ENCODE results near the gene MVB12B. TPM values are rescaled to one million over a fixed set of nuclear protein-coding genes. Genes with fewer than 3 reads are reported as not detected.

Gene MVB12B
- total RNA-seq, 2 experiments from 2014 or later = 14.3 to 15.3 TPM

DNA sequence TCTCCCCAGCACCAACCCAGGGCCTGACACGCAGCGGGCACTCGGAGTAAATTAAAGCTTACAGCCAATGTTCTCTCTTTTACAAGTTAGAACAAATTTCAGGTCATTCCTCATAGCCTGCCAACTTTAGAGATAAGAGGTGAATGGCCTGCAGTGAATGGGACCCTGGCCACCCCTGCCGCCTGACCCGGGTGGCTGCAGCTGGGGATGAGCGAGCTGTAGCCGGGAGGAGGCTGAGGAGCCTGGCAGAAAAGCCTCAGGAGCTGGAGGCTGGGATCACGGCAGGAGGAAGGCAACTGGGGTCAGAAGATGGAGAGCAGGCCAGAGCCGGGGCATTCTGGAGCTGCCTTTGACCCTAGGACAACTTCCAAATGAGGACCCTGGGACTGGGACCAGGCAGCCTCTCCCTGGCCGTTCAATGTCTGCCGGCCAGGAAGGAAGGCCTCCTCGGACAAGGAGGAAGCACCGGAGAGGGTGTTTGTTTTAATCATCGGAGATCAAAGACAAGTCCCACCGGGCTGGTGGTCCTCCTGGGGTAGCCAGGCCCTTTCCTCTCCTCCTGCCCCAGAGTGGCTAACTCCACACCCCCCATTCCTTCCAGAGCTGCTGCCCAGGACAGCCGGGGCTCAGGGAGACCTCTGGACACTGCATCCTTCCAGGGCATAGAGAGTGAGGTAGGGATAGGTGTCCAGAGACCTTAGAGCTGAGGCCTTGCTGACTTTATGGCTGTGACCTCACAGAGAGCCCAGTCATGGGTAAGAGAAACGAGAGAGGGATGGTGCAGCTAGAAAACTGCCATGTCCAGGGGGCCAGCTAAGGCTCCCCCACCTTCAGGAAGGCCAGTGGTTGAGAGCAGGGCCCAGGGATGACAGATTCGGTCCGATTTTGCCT is 199.8 kb downstream of the MVB12B start:
- Mint-ChIP-seq H3K9me3 (no peaks in the 10 kb centered on the region), H3K27me3 (peaks cover 13% of the 10 kb centered on the region), H3K4me1 (ENCODE audit: low read depth) (peaks cover 11% of the 10 kb centered on the region), H3K27ac (no peak overlapping the region), H3K36me3 (ENCODE audit: low read depth) (no peaks in the 10 kb centered on the region), H3K4me3 (no peak overlapping the region)
- Histone ChIP-seq H3K27me3 (ENCODE audit: control insufficient read depth in 1 of 2, insufficient read depth in 2 of 2, low read length in 2 of 2) (peaks cover 0 to 4% of the 10 kb centered on the region in 2 experiments), H3K4me1 (ENCODE audit: insufficient read depth, low read length) (peaks cover 20% of the 10 kb centered on the region), H3K36me3 (ENCODE audit: insufficient read depth, low read length) (no peaks in the 10 kb centered on the region), H3K27ac (ENCODE audit: low read depth in 1 of 2, low read length in 2 of 2) (no peak overlapping the region), H3K4me3 (ENCODE audit: low read length) (no peak overlapping the region), H3K9me3 (ENCODE audit: control insufficient read depth in 1 of 2, insufficient read depth in 1 of 2, low read length in 2 of 2) (no peaks in the 10 kb centered on the region)
- DNase-seq (no peak), ATAC-seq (ENCODE audit: poor library complexity) (no peak)
- intact Hi-C loops (cut with DNase I, micrococcal nuclease) = no loop called here
- CTCF ChIA-PET = no interaction called here
- POLR2A ChIA-PET = no interaction called here
- TF ChIP-seq CTCF (IDR thresholded peaks at IDR 0.05) = no peak

DNA sequence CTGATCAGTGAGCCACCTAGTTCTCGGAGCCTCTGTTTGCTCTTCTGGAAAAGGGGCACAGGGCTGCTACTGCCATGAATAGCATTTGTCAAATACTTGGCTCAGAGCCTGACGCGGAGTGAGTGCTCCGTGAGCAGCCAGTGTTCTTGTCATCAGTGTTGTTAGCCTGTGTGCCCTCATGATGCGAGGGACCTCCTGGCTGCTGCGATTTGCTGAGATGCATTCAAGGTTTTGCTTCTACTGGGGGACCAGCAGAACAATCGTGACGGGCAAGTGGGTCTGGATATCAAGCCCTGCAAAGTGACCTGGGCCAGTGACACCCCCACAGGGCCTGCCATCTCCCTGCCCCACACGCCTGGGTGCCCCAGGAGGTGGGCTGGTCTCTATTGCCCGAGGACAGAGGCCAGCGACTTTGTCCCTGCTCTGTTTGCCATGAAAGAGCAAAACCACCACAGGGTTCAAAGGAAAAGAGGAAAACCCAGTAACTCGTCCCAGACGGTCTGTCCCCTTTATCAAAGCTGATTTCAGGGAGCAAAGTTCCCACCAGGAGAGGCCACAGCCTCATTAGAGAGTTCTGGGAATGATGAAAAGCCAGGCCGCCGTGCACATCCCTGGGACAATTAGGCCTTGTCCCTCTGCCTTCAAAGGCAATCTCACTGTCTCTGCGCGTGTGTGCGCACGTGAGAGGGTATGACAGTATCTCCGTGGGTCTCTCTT is 200.6 kb downstream of the MVB12B start:
- intact Hi-C loops (cut with DNase I, micrococcal nuclease) = no loop called here
- no peaks in the 10 kb centered on the region for H3K9me3 ChIP-seq (ENCODE audit: control insufficient read depth in 1 of 2, insufficient read depth in 1 of 2, low read length in 2 of 2)
- ChIA-PET POLR2A (no interaction called here), CTCF (no interaction called here)
- no peak overlapping the region for H3K27ac ChIP-seq (ENCODE audit: low read depth in 1 of 2, low read length in 2 of 2)
- ATAC-seq (ENCODE audit: poor library complexity) (no peak), DNase-seq (no peak)
- H3K27ac Mint-ChIP-seq = no peak overlapping the region
- H3K4me3 ChIP-seq (ENCODE audit: low read length) = no peak overlapping the region
- no peak for TF ChIP-seq CTCF (IDR thresholded peaks at IDR 0.05)
- peaks cover 0 to 4% of the 10 kb centered on the region in 2 experiments for H3K27me3 ChIP-seq (ENCODE audit: control insufficient read depth in 1 of 2, insufficient read depth in 2 of 2, low read length in 2 of 2)
- H3K36me3 Mint-ChIP-seq (ENCODE audit: low read depth) = no peaks in the 10 kb centered on the region
- no peak overlapping the region for H3K4me3 Mint-ChIP-seq
- H3K9me3 Mint-ChIP-seq = no peaks in the 10 kb centered on the region
- peaks cover 13% of the 10 kb centered on the region for H3K27me3 Mint-ChIP-seq
- peaks cover 20% of the 10 kb centered on the region for H3K4me1 ChIP-seq (ENCODE audit: insufficient read depth, low read length)
- no peaks in the 10 kb centered on the region for H3K36me3 ChIP-seq (ENCODE audit: insufficient read depth, low read length)
- H3K4me1 Mint-ChIP-seq (ENCODE audit: low read depth) = peaks cover 11% of the 10 kb centered on the region

GRCh38 chr9:126528111-126528510 is 201.5 kb downstream of the MVB12B start:
- Histone ChIP-seq H3K27me3 (ENCODE audit: control insufficient read depth in 1 of 2, insufficient read depth in 2 of 2, low read length in 2 of 2) (peaks cover 0 to 4% of the 10 kb centered on the region in 2 experiments), H3K36me3 (ENCODE audit: insufficient read depth, low read length) (no peaks in the 10 kb centered on the region), H3K4me1 (ENCODE audit: insufficient read depth, low read length) (peaks cover 13% of the 10 kb centered on the region), H3K9me3 (ENCODE audit: control insufficient read depth in 1 of 2, insufficient read depth in 1 of 2, low read length in 2 of 2) (no peaks in the 10 kb centered on the region), H3K4me3 (ENCODE audit: low read length) (no peak overlapping the region), H3K27ac (ENCODE audit: low read depth in 1 of 2, low read length in 2 of 2) (no peak overlapping the region)
- no peak for TF ChIP-seq CTCF (IDR thresholded peaks at IDR 0.05)
- CTCF ChIA-PET = no interaction called here
- H3K27ac Mint-ChIP-seq = no peak overlapping the region
- H3K27me3 Mint-ChIP-seq = peaks cover 13% of the 10 kb centered on the region
- ATAC-seq (ENCODE audit: poor library complexity) (no peak), DNase-seq (no peak)
- H3K9me3 Mint-ChIP-seq = no peaks in the 10 kb centered on the region
- intact Hi-C loops (cut with DNase I, micrococcal nuclease) = no loop called here
- POLR2A ChIA-PET = no interaction called here
- no peak overlapping the region for H3K4me3 Mint-ChIP-seq
- no peaks in the 10 kb centered on the region for H3K36me3 Mint-ChIP-seq (ENCODE audit: low read depth)
- H3K4me1 Mint-ChIP-seq (ENCODE audit: low read depth) = peaks cover 11% of the 10 kb centered on the region

All from CD4-positive, alpha-beta T cell (primary cell).